Endodermal cell (in vitro differentiated cells): ENCODE results near the gene MACC1. TPM values are rescaled to one million over a fixed set of nuclear protein-coding genes. Genes with fewer than 3 reads are reported as not detected.

Source experiments
- DNase-seq: peaks from one replicate; pipeline ENCODE4 v3.0.0-alpha.2; 2017
- H3K27ac ChIP-seq: 2 replicates; pipeline ENCODE4 v1.5.1; 2013; ENCODE audit warnings: mild to moderate bottlenecking, low read depth, low read length, moderate library complexity
- H3K27me3 ChIP-seq: 2 replicates; pipeline ENCODE4 v1.6.1; 2013; ENCODE audit warnings: mild to moderate bottlenecking, low read length, moderate library complexity; ENCODE audit not compliant: insufficient read depth, control insufficient read depth, poor library complexity, severe bottlenecking
- H3K36me3 ChIP-seq: 2 replicates; pipeline ENCODE4 v1.7.0; 2013; ENCODE audit warnings: mild to moderate bottlenecking, low read length, moderate library complexity; ENCODE audit not compliant: control insufficient read depth, insufficient read depth
- H3K4me1 ChIP-seq: one replicate; pipeline ENCODE4 v1.7.0; 2013; ENCODE audit warnings: low read length; ENCODE audit not compliant: control insufficient read depth, insufficient read depth
- H3K4me3 ChIP-seq: 2 replicates; pipeline ENCODE4 v1.5.1; 2013; ENCODE audit warnings: mild to moderate bottlenecking, low read length, moderate library complexity
- H3K9ac ChIP-seq: 2 replicates; pipeline ENCODE4 v1.6.1; 2013; ENCODE audit warnings: mild to moderate bottlenecking, low read length, moderate library complexity; ENCODE audit not compliant: poor library complexity, severe bottlenecking; ENCODE audit errors: extremely low read depth
- H3K9me3 ChIP-seq: 2 replicates; pipeline ENCODE4 v1.6.1; 2013; ENCODE audit warnings: mild to moderate bottlenecking, low read length, moderate library complexity; ENCODE audit not compliant: control insufficient read depth
- H3K27ac Mint-ChIP-seq: 2 replicates; pipeline ENCODE4 v1.8.0; 2020; ENCODE audit warnings: mixed read lengths
- H3K27me3 Mint-ChIP-seq: 2 replicates; pipeline ENCODE4 v1.8.0; 2021; ENCODE audit warnings: mild to moderate bottlenecking, mixed read lengths; ENCODE audit not compliant: insufficient read depth
- H3K36me3 Mint-ChIP-seq: 2 replicates; pipeline ENCODE4 v1.8.0; 2020; ENCODE audit warnings: low read depth, mixed read lengths
- H3K4me1 Mint-ChIP-seq: 2 replicates; pipeline ENCODE4 v1.8.0; 2020; ENCODE audit warnings: mixed read lengths
- H3K4me3 Mint-ChIP-seq: 2 replicates; pipeline ENCODE4 v1.8.0; 2020; ENCODE audit warnings: mild to moderate bottlenecking, moderate library complexity, mixed read lengths
- H3K9me3 Mint-ChIP-seq: 2 replicates; pipeline ENCODE4 v1.8.0; 2020; ENCODE audit warnings: mild to moderate bottlenecking, mixed read lengths
- CTCF ChIP-seq: fragments of 200-600 bp; sonication (generic); conservative IDR thresholded peaks from 2 replicates; pipeline ENCODE4 v1.5.0; 2021; ENCODE audit warnings: antibody characterized with exemption, mild to moderate bottlenecking
- WGBS, 2 experiments: methylation state at CpG; one replicate each; pipeline versions ENCODE4 v1.1.5 to v1.1.7; 2013; ENCODE audit warnings: missing lambda C conversion rate in 2 of 2, mixed read lengths in 1 of 2; ENCODE audit not compliant: insufficient coverage in 1 of 2, insufficient read length in 1 of 2; 5-methylcytosine and 5-hydroxymethylcytosine counted together
- total RNA-seq, 2 donors: library from RNA; stranded (reverse); fragmentation: NEBNext Ultra II Directional in 1 of 2; extraction: Animal tissue kit (Norgen Biotek cat#: 25700) in 1 of 2; gene quantifications; 2 replicates in 1 of 2; 3 replicates in 1 of 2; pipeline ENCODE4 v1.2.1, GENCODE V29; 2021

MACC1 gene
- total RNA-seq, 2 donors from 2014 or later: 1.4 to 2.0 TPM

GRCh38 chr7:20162665-20163064, 54.5 kb downstream of the MACC1 start:
- Mint-ChIP-seq H3K4me3 (no peak overlapping the region), H3K9me3 (no peaks in the 10 kb centered on the region), H3K27ac (no peak overlapping the region), H3K27me3 (no peaks in the 10 kb centered on the region), H3K36me3 (no peaks in the 10 kb centered on the region), H3K4me1 (peaks cover 8% of the 10 kb centered on the region)
- no peak for DNase-seq
- H3K9me3 ChIP-seq: no peaks in the 10 kb centered on the region
- H3K27ac ChIP-seq: no peak overlapping the region
- H3K4me3 ChIP-seq: no peak overlapping the region
- WGBS, 2 experiments: 88% methylated on average over 1 of the region's 1 CpG; no CpG with 5 or more reads in 1 of the 2 experiments
- TF ChIP-seq CTCF: no peak
- no peaks in the 10 kb centered on the region for H3K36me3 ChIP-seq
- H3K27me3 ChIP-seq: no peaks in the 10 kb centered on the region
- H3K4me1 ChIP-seq: no peaks in the 10 kb centered on the region
- no peak overlapping the region for H3K9ac ChIP-seq

- TF ChIP-seq CTCF: no peak
- Mint-ChIP-seq H3K27ac (no peak overlapping the region), H3K4me1 (peaks cover 9% of the 10 kb centered on the region), H3K9me3 (no peaks in the 10 kb centered on the region), H3K4me3 (no peak overlapping the region), H3K27me3 (no peaks in the 10 kb centered on the region), H3K36me3 (no peaks in the 10 kb centered on the region)
- Histone ChIP-seq H3K27me3 (no peaks in the 10 kb centered on the region), H3K36me3 (no peaks in the 10 kb centered on the region), H3K9me3 (no peaks in the 10 kb centered on the region), H3K4me3 (no peak overlapping the region), H3K27ac (no peak overlapping the region), H3K4me1 (no peaks in the 10 kb centered on the region), H3K9ac (no peak overlapping the region)
- DNase-seq: no peak
- WGBS, 2 experiments: 97 to 98% methylated on average over 4 to 6 of the region's 6 CpGs
Measured at GRCh38 chr7:20159226-20159747, 57.9 kb downstream of the MACC1 start.

GRCh38 chr7:20158684-20159083, 58.5 kb downstream of the MACC1 start:
- no peak for TF ChIP-seq CTCF
- no peak for DNase-seq
- Histone ChIP-seq H3K4me3 (no peak overlapping the region), H3K27ac (no peak overlapping the region), H3K27me3 (no peaks in the 10 kb centered on the region), H3K9ac (no peak overlapping the region), H3K36me3 (no peaks in the 10 kb centered on the region), H3K4me1 (no peaks in the 10 kb centered on the region), H3K9me3 (no peaks in the 10 kb centered on the region)
- H3K4me3 Mint-ChIP-seq: no peak overlapping the region
- peaks cover 9% of the 10 kb centered on the region for H3K4me1 Mint-ChIP-seq
- no peak overlapping the region for H3K27ac Mint-ChIP-seq
- H3K36me3 Mint-ChIP-seq: no peaks in the 10 kb centered on the region
- 75% methylated on average over 1 of the region's 1 CpG; no CpG with 5 or more reads in 1 of the 2 experiments for WGBS, 2 experiments
- H3K9me3 Mint-ChIP-seq: no peaks in the 10 kb centered on the region
- H3K27me3 Mint-ChIP-seq: no peaks in the 10 kb centered on the region
